ENCODE data around the gene ZSWIM7. TPM values are rescaled to one million over a fixed set of nuclear protein-coding genes. Genes with fewer than 3 reads are reported as not detected.

The ZSWIM7 gene
- total and polyA plus RNA-seq, 12 donors, result 10.3 to 72.6 (median 38.4) TPM

GRCh38 chr17:15935891-15936290 is 63.6 kb downstream of the ZSWIM7 start:
- Histone ChIP-seq H3K4me1 (replicated peaks in 1 of 2) (no peaks in the 10 kb centered on the region), H3K9me3 (replicated peaks in 1 of 3) (no peaks in the 10 kb centered on the region), H3K27me3 (no peaks in the 10 kb centered on the region), H3K36me3 (replicated peaks in 1 of 2) (no peaks in the 10 kb centered on the region), H3K27ac (no peak overlapping the region), H3K4me3 (no peak overlapping the region)
- intact Hi-C loops (cut with DNase I), result no loop called here
- DNase-seq, result no peak
- WGBS, 4 donors, result 92 to 97% (median 96%) methylated on average over 7 of the region's 7 CpGs
- TF ChIP-seq CTCF (IDR thresholded peaks at IDR 0.05) (no peak), POLR2A (IDR thresholded peaks at IDR 0.05) (no peak)

GRCh38 chr17:15934866-15935265 is 64.6 kb downstream of the ZSWIM7 start:
- intact Hi-C loops (cut with DNase I), result no loop called here

GRCh38 chr17:15931394-15931793 is 68.1 kb downstream of the ZSWIM7 start:
- H3K4me3 ChIP-seq, result no peak overlapping the region
- intact Hi-C loops (cut with DNase I), result no loop called here
- H3K4me1 ChIP-seq (replicated peaks in 1 of 2), result no peaks in the 10 kb centered on the region
- no peaks in the 10 kb centered on the region for H3K27me3 ChIP-seq
- H3K36me3 ChIP-seq (replicated peaks in 1 of 2), result no peaks in the 10 kb centered on the region
- no peak for DNase-seq
- no peak for TF ChIP-seq CTCF (IDR thresholded peaks at IDR 0.05)
- TF ChIP-seq POLR2A (IDR thresholded peaks at IDR 0.05), result no peak
- H3K27ac ChIP-seq, result no peak overlapping the region
- H3K9me3 ChIP-seq (replicated peaks in 1 of 3), result no peaks in the 10 kb centered on the region

More at GRCh38 chr17:15934866-15935265, 64.6 kb downstream of the ZSWIM7 start:
- Histone ChIP-seq H3K4me3 (no peak overlapping the region), H3K27me3 (no peaks in the 10 kb centered on the region), H3K27ac (no peak overlapping the region), H3K4me1 (replicated peaks in 1 of 2) (no peaks in the 10 kb centered on the region), H3K9me3 (replicated peaks in 1 of 3) (no peaks in the 10 kb centered on the region), H3K36me3 (replicated peaks in 1 of 2) (no peaks in the 10 kb centered on the region)
- DNase-seq, result no peak
- no peak for TF ChIP-seq CTCF (IDR thresholded peaks at IDR 0.05)
- no peak for TF ChIP-seq POLR2A (IDR thresholded peaks at IDR 0.05)
- WGBS, 4 donors, result 95 to 98% (median 97%) methylated on average over 5 of the region's 5 CpGs

- H3K9me3 ChIP-seq (replicated peaks in 1 of 3), result no peaks in the 10 kb centered on the region
- no peak overlapping the region for H3K27ac ChIP-seq
- no peak overlapping the region for H3K4me3 ChIP-seq
- H3K36me3 ChIP-seq (replicated peaks in 1 of 2), result no peaks in the 10 kb centered on the region
- H3K4me1 ChIP-seq (replicated peaks in 1 of 2), result no peaks in the 10 kb centered on the region
- intact Hi-C loops (cut with DNase I), result no loop called here
- WGBS, 4 donors, result 78 to 87% (median 81%) methylated on average over 6 of the region's 6 CpGs
- DNase-seq, result no peak
- TF ChIP-seq POLR2A (IDR thresholded peaks at IDR 0.05) (no peak), CTCF (IDR thresholded peaks at IDR 0.05) (no peak)
- H3K27me3 ChIP-seq, result no peaks in the 10 kb centered on the region
Observed at GRCh38 chr17:15930426-15930825, 69.1 kb downstream of the ZSWIM7 start.
